ENCODE data around the gene CABS1. TPM values are rescaled to one million over a fixed set of nuclear protein-coding genes. Genes with fewer than 3 reads are reported as not detected.

Gene CABS1
- total RNA-seq, 1 donor from 2014 or later, result not detected

GRCh38 chr4:70326052-70326451 lies 8.7 kb upstream of the CABS1 start:
- FAIRE-seq, result no peak
- Histone ChIP-seq H3K27me3 (ENCODE audit: control insufficient read depth, insufficient read depth, low read length) (no peaks in the 10 kb centered on the region), H3K36me3 (ENCODE audit: control insufficient read depth, insufficient read depth, low read length) (no peaks in the 10 kb centered on the region), H3K4me3 (ENCODE audit: low read depth, low read length) (no peak overlapping the region)
- no peak for DNase-seq (ENCODE audit: low read depth)
- TF ChIP-seq, protein P1, sequence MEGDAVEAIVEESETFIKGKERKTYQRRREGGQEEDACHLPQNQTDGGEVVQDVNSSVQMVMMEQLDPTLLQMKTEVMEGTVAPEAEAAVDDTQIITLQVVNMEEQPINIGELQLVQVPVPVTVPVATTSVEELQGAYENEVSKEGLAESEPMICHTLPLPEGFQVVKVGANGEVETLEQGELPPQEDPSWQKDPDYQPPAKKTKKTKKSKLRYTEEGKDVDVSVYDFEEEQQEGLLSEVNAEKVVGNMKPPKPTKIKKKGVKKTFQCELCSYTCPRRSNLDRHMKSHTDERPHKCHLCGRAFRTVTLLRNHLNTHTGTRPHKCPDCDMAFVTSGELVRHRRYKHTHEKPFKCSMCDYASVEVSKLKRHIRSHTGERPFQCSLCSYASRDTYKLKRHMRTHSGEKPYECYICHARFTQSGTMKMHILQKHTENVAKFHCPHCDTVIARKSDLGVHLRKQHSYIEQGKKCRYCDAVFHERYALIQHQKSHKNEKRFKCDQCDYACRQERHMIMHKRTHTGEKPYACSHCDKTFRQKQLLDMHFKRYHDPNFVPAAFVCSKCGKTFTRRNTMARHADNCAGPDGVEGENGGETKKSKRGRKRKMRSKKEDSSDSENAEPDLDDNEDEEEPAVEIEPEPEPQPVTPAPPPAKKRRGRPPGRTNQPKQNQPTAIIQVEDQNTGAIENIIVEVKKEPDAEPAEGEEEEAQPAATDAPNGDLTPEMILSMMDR (IDR thresholded peaks at IDR 0.05; ENCODE audit: insufficient read depth, low read length, severe bottlenecking), result no peak

- Histone ChIP-seq H3K4me3 (ENCODE audit: low read depth, low read length) (no peak overlapping the region), H3K27me3 (ENCODE audit: control insufficient read depth, insufficient read depth, low read length) (no peaks in the 10 kb centered on the region), H3K36me3 (ENCODE audit: control insufficient read depth, insufficient read depth, low read length) (no peaks in the 10 kb centered on the region)
- FAIRE-seq (no peak), DNase-seq (ENCODE audit: low read depth) (no peak)
- TF ChIP-seq, protein P1 (IDR thresholded peaks at IDR 0.05; ENCODE audit: insufficient read depth, low read length, severe bottlenecking), result no peak
Observed at GRCh38 chr4:70336043-70336442, 1.3 kb downstream of the CABS1 start.

- no peaks in the 10 kb centered on the region for H3K36me3 ChIP-seq (ENCODE audit: control insufficient read depth, insufficient read depth, low read length)
- H3K4me3 ChIP-seq (ENCODE audit: low read depth, low read length), result no peak overlapping the region
- no peaks in the 10 kb centered on the region for H3K27me3 ChIP-seq (ENCODE audit: control insufficient read depth, insufficient read depth, low read length)
- TF ChIP-seq, protein P1 (IDR thresholded peaks at IDR 0.05; ENCODE audit: insufficient read depth, low read length, severe bottlenecking), result no peak
- FAIRE-seq, result no peak
- no peak for DNase-seq (ENCODE audit: low read depth)
Observed at GRCh38 chr4:70337886-70338420, 3.2 kb downstream of the CABS1 start.

DNA sequence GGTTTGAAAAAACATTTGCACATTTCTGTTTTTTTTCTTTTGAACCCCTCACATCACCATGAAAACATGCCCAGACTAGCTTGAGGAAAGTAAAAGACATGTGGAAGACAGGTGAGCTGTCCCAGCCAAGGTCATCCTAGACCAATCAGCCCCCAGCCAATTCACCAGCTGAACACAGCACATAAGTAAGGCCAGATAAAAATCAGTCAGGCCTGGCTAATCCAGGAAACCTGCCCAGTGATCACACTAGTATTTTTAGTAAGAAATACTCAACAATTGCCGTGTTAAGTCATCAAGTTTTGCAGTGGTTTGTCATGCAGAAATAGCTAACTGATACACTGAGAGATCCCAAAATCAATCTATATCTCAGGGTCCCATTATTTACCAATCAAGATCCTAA lies 21.4 kb downstream of the CABS1 start:
- no peaks in the 10 kb centered on the region for H3K27me3 ChIP-seq (ENCODE audit: control insufficient read depth, insufficient read depth, low read length)
- H3K4me3 ChIP-seq (ENCODE audit: low read depth, low read length), result no peak overlapping the region
- no peak for FAIRE-seq
- DNase-seq (ENCODE audit: low read depth), result peak; percentile 18
- no peaks in the 10 kb centered on the region for H3K36me3 ChIP-seq (ENCODE audit: control insufficient read depth, insufficient read depth, low read length)
- TF ChIP-seq, protein P1 (IDR thresholded peaks at IDR 0.05; ENCODE audit: insufficient read depth, low read length, severe bottlenecking), result no peak

DNA sequence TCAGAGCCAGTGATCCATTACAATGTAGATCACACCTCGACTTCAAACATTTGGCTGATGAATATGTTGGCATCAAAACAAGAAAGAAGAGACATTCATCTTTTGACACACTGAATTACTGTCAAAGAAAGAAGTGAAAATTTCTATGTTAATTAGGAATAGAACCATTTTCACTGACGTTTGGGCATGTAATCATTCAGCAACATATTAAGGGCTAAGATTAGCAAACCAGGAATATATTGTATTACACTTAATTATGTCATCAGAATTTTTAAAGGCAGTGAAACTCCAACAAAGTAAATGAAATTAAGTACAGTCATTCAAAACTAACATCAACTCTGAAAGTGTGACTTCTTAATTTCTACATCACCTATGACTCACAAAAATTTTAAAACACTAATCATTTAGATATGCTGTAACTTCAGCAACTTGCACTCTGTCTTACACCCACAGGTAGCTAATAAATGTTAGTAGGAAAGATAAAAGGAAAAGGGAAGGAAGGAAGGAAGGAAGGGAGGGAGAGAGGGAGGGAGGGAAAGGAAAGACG lies 24.4 kb downstream of the CABS1 start:
- peak; percentile 77 for DNase-seq (ENCODE audit: low read depth)
- TF ChIP-seq, protein P1 (IDR thresholded peaks at IDR 0.05; ENCODE audit: insufficient read depth, low read length, severe bottlenecking), result no peak
- Histone ChIP-seq H3K4me3 (ENCODE audit: low read depth, low read length) (no peak overlapping the region), H3K27me3 (ENCODE audit: control insufficient read depth, insufficient read depth, low read length) (no peaks in the 10 kb centered on the region), H3K36me3 (ENCODE audit: control insufficient read depth, insufficient read depth, low read length) (no peaks in the 10 kb centered on the region)
- FAIRE-seq, result no peak

GRCh38 chr4:70360460-70360859 lies 25.7 kb downstream of the CABS1 start, which contains the start of gene SMR3A:
TSS of gene SMR3A (plus strand) at chr4:70360760. CDS start at chr4:70362116, 1,356 bp downstream.
- H3K27me3 ChIP-seq (ENCODE audit: control insufficient read depth, insufficient read depth, low read length), result no peaks in the 10 kb centered on the region
- H3K4me3 ChIP-seq (ENCODE audit: low read depth, low read length), result no peak within 1 kb of the TSS
- DNase-seq (ENCODE audit: low read depth), result no peak
- H3K36me3 ChIP-seq (ENCODE audit: control insufficient read depth, insufficient read depth, low read length), result no peaks in the 10 kb centered on the region
- TF ChIP-seq, protein P1 (IDR thresholded peaks at IDR 0.05; ENCODE audit: insufficient read depth, low read length, severe bottlenecking), result no peak
- FAIRE-seq, result no peak

Data from bronchial epithelial cell (primary cell).